Sigmoid colon (tissue), 4 donors: ENCODE measurements around the gene PODNL1.

Experiments
- EP300 ChIP-seq, 4 donors: sonication (generic); formaldehyde crosslinking; IDR thresholded peaks; one replicate each; pipeline ENCODE4 v1.6.1; 2017; ENCODE audit warnings: antibody characterized with exemption in 4 of 4
- POLR2A ChIP-seq, 2 donors: fragments of 450-650 bp; IDR thresholded peaks; one replicate each; pipeline ENCODE4 v1.6.1; 2016; ENCODE audit warnings: antibody characterized with exemption in 2 of 2, mild to moderate bottlenecking in 2 of 2, moderate library complexity in 2 of 2
- TF ChIP-seq, protein P1 (sequence below), 4 experiments: fragments of 450-650 bp in 3 of 4; fragments of 200-600 bp in 1 of 4; IDR thresholded peaks; one replicate each; pipeline ENCODE4 v1.5.1; 2016 to 2019; ENCODE audit warnings: antibody characterized with exemption in 4 of 4, mild to moderate bottlenecking in 3 of 4, moderate library complexity in 2 of 4

DNA sequence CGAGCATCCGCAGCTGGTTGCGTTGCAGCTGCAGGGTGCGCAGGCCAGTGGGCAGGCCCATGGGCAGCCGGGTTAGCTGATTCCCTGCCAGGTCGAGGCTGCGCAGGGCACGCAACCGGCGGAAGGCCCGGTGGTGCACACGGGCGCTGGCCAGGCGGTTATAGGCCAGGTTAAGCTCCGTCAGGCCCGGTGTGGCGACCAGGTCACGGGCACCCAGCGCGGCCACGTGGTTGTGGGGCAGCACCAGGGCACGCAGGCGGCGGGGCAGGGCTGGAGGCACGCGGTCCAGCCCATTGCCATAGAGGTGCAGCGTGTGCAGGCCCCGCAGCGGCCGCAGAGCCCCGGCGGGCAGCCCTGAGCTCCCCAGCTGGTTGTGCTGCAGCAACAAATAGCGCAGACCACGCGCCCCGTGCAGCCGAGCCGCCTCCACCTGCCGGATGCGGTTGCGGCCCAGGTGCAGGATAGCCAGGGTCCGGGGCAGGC is 5.3 kb downstream of the PODNL1 start:
- TF ChIP-seq POLR2A (IDR thresholded peaks at IDR 0.05) (no peak), EP300 (IDR thresholded peaks at IDR 0.05) (no peak)
- TF ChIP-seq, protein P1, sequence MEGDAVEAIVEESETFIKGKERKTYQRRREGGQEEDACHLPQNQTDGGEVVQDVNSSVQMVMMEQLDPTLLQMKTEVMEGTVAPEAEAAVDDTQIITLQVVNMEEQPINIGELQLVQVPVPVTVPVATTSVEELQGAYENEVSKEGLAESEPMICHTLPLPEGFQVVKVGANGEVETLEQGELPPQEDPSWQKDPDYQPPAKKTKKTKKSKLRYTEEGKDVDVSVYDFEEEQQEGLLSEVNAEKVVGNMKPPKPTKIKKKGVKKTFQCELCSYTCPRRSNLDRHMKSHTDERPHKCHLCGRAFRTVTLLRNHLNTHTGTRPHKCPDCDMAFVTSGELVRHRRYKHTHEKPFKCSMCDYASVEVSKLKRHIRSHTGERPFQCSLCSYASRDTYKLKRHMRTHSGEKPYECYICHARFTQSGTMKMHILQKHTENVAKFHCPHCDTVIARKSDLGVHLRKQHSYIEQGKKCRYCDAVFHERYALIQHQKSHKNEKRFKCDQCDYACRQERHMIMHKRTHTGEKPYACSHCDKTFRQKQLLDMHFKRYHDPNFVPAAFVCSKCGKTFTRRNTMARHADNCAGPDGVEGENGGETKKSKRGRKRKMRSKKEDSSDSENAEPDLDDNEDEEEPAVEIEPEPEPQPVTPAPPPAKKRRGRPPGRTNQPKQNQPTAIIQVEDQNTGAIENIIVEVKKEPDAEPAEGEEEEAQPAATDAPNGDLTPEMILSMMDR (IDR thresholded peaks at IDR 0.05), result no peak
